Activated naive CD8-positive, alpha-beta T cell treated with anti-CD3 and anti-CD28 coated beads for 36 hours (primary cell): ENCODE measurements around the gene EYS. TPM values are rescaled to one million over a fixed set of nuclear protein-coding genes. Genes with fewer than 3 reads are reported as not detected.

Experiments used
- DNase-seq: peaks from one replicate; pipeline ENCODE4 v3.0.0; 2021
- H3K27ac Mint-ChIP-seq: one replicate; pipeline ENCODE4 v1.8.0; 2022; ENCODE audit warnings: mild to moderate bottlenecking, moderate library complexity, mixed read lengths
- H3K27me3 Mint-ChIP-seq: one replicate; pipeline ENCODE4 v1.8.0; 2022; ENCODE audit warnings: mild to moderate bottlenecking, mixed read lengths
- H3K36me3 Mint-ChIP-seq: one replicate; pipeline ENCODE4 v1.8.0; 2021; ENCODE audit warnings: mild to moderate bottlenecking, mixed read lengths
- H3K4me1 Mint-ChIP-seq: one replicate; pipeline ENCODE4 v1.8.0; 2021; ENCODE audit warnings: mixed read lengths
- H3K4me3 Mint-ChIP-seq: one replicate; pipeline ENCODE4 v1.8.0; 2022; ENCODE audit warnings: mild to moderate bottlenecking, moderate library complexity, mixed read lengths
- H3K9me3 Mint-ChIP-seq: one replicate; pipeline ENCODE4 v1.8.0; 2022; ENCODE audit warnings: mixed read lengths
- total RNA-seq, 2 experiments: library from RNA; stranded (reverse); gene quantifications; one replicate each; pipeline ENCODE4 v1.2.3, GENCODE V29; 2021

Gene EYS
- total RNA-seq, 2 experiments from 2014 or later = not detected

DNA sequence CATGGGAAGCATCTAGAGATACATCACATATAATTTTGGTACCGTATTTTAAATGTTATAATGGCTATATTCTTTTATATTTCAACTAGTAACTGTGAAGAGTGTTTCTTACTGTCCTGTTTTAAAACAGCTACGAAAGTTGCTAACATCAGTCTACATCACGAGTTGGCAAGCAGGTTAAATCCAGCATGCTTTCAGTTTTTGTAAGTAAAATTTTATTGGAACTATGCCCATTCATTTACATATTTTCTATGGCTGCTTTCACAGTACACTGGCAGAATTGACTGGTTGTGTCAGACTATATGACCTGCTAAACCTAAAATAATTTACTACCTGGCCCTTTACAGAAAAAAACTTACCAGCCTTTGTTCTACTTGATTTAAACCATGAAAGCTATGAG lies 1593.3 kb downstream of the EYS start:
- peaks cover 8% of the 10 kb centered on the region for H3K9me3 Mint-ChIP-seq
- H3K27ac Mint-ChIP-seq = no peak overlapping the region
- H3K36me3 Mint-ChIP-seq = no peaks in the 10 kb centered on the region
- H3K27me3 Mint-ChIP-seq = no peaks in the 10 kb centered on the region
- no peak overlapping the region for H3K4me3 Mint-ChIP-seq
- H3K4me1 Mint-ChIP-seq = no peaks in the 10 kb centered on the region
- no peak for DNase-seq

DNA sequence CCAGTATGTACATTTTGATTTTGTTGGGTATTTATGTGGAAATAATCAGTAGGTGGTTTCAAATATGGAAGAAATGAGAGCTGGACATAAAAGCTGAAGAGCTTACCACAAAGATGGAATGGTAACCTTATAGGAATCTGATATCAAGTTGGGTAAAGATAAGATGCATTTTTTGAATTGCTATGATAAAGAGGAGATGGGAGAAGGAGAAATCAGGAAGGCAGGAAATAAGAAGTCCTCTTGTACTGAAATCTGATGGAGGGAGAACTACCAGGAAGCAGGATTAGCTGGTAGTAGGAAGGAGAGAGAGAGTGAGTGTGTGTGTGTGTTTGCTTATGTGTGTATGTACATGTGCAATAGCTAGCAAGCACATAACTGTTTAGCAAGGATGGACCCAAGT lies 1603.0 kb downstream of the EYS start:
- H3K36me3 Mint-ChIP-seq = no peaks in the 10 kb centered on the region
- H3K27ac Mint-ChIP-seq = no peak overlapping the region
- H3K4me3 Mint-ChIP-seq = no peak overlapping the region
- H3K27me3 Mint-ChIP-seq = no peaks in the 10 kb centered on the region
- H3K9me3 Mint-ChIP-seq = peaks cover 4% of the 10 kb centered on the region
- no peak for DNase-seq
- H3K4me1 Mint-ChIP-seq = no peaks in the 10 kb centered on the region

DNA sequence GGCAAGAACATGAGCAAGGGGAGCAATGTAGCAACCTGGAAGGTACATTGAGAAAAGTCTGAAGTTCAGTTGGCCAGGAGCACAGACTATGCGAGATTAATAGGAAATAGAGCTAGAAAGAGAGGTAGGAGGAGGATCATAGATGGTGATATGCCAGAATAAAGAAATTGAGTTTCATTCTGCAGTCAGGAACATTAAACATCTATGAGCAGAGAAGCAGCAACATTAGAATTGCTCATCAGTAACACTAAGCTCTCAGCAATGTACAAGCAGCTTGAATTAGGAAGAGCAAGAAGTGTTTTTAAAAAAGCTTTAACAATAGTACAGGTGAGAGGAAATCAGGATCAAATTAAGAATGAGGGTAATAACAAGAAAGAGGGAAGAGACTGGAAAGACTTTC lies 1603.5 kb downstream of the EYS start:
- Mint-ChIP-seq H3K36me3 (no peaks in the 10 kb centered on the region), H3K9me3 (peaks cover 4% of the 10 kb centered on the region), H3K4me3 (no peak overlapping the region), H3K27ac (no peak overlapping the region), H3K27me3 (no peaks in the 10 kb centered on the region), H3K4me1 (no peaks in the 10 kb centered on the region)
- no peak for DNase-seq

DNA sequence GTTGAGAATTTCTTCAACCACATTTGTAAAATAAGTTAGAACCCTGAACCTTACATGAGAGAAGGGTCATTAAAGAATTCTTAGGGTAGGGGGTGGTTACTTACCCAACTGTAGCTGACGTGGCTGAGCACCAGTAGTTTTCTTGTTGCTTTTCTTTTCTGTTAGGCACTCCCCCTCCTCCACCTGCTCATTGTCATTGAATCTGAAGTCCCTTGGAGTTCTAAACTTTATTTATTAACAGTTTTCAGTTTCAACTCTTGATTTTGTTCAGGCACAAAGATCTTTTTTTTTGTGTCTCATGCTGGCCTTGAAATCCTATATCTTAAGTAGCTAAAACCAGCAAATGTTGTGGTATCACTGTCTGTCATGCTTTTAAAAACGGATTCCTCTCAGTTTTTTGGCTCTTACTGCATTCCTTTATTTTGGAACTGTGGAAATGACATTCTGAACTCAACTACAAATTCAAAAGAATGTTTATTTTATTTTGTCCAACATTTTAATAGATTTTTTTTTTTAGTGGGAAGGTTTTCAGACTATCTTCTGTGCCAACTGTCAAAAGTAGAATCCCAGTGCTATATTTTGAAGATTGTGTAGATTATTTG lies 1606.2 kb downstream of the EYS start:
- Mint-ChIP-seq H3K4me1 (no peaks in the 10 kb centered on the region), H3K9me3 (peaks cover 8% of the 10 kb centered on the region), H3K4me3 (no peak overlapping the region), H3K27ac (no peak overlapping the region), H3K27me3 (no peaks in the 10 kb centered on the region), H3K36me3 (no peaks in the 10 kb centered on the region)
- DNase-seq = no peak

DNA sequence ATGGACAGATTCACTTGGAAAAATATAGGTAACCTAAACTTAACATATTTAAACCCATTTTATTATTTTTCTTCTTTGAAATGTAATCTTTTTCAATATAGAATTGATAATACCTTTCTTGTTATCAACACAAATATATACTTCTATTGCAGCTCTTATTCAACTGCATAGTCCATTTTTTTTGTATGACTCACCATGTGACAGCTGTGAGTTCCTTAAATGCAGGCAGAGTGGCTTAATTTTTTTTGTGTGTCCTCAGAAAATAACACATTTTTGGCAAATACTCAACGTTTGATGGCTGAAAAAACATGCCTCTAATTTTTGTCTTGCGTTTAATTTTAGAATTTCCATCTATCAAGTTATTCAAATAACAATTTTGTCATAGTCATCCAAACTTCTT lies 1616.7 kb downstream of the EYS start:
- H3K27ac Mint-ChIP-seq = no peak overlapping the region
- no peak overlapping the region for H3K4me3 Mint-ChIP-seq

DNA sequence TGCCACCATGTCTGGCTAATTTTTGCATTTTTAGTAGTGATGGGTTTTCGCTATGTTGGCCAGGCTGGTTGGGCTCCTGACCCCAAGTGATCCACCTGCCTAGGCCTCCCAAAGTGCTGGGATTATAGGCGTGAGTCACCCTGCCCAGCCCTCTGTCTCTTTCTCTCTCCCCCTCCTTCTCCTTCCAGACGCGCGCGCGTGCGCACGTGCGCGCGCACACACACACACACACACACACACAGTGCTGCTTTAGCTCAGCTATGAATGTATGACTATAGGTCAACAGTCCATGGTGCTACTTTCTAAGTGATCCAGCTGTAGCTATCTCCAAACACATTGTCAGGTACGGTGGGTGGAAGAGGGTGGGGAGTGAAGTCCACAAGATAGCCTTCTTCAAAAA lies 1621.9 kb downstream of the EYS start:
- DNase-seq = no peak
- Mint-ChIP-seq H3K27ac (no peak overlapping the region), H3K27me3 (no peaks in the 10 kb centered on the region), H3K4me1 (no peaks in the 10 kb centered on the region), H3K9me3 (peaks cover 7% of the 10 kb centered on the region), H3K36me3 (no peaks in the 10 kb centered on the region), H3K4me3 (no peak overlapping the region)

More for the DNA sequence above, 1616.7 kb downstream of the EYS start:
- Mint-ChIP-seq H3K36me3 (no peaks in the 10 kb centered on the region), H3K27me3 (no peaks in the 10 kb centered on the region), H3K4me1 (no peaks in the 10 kb centered on the region), H3K9me3 (peaks cover 14% of the 10 kb centered on the region)
- DNase-seq = no peak

DNA sequence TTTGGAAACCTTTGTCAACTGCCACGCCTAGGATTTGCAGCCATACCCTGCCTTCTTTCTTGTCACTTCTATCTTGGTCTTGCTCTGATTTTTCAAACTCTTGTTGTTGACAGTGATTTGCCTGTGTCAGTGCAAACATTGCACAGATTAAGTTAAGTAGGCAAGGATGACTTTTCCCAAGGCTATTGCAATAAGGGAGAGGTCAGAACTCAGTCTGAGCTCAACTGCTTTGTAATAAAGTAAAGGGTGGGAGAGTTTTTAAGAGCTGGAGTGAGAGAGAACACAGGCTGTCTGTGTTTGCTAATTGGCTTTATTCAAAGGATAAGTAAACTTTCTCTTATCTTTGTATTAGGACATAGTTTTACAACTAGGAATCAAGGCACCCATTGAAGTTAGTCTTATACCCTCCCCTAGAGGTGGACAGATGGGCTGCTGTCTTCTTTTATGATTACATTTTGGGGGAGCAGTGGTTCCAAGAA lies 1622.8 kb downstream of the EYS start:
- no peak overlapping the region for H3K4me3 Mint-ChIP-seq
- no peak overlapping the region for H3K27ac Mint-ChIP-seq
- H3K4me1 Mint-ChIP-seq = no peaks in the 10 kb centered on the region
- peaks cover 5% of the 10 kb centered on the region for H3K9me3 Mint-ChIP-seq
- no peak for DNase-seq
- H3K27me3 Mint-ChIP-seq = no peaks in the 10 kb centered on the region
- no peaks in the 10 kb centered on the region for H3K36me3 Mint-ChIP-seq

DNA sequence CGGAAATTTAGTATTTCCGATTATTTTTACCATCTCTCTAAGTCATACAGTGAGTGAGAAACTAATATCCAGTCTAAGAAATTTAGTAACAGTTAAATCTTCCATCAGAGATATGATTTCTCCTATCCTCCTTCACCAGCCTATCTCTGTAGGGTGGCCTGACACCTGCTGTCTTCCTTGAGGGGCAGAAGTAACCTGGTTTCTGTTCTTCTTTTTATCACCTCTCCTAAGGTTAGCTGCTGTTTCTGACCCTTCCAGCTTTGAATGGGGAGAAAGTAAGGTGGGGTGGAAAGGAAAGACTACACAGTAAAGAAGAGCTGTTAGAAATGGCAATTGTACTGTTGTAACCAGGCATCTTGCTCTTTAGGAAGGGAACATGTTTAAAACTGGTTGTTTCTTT lies 1623.8 kb downstream of the EYS start:
- no peak overlapping the region for H3K27ac Mint-ChIP-seq
- H3K9me3 Mint-ChIP-seq = peaks cover 7% of the 10 kb centered on the region
- no peaks in the 10 kb centered on the region for H3K27me3 Mint-ChIP-seq
- no peak for DNase-seq
- no peak overlapping the region for H3K4me3 Mint-ChIP-seq
- no peaks in the 10 kb centered on the region for H3K36me3 Mint-ChIP-seq
- no peaks in the 10 kb centered on the region for H3K4me1 Mint-ChIP-seq

DNA sequence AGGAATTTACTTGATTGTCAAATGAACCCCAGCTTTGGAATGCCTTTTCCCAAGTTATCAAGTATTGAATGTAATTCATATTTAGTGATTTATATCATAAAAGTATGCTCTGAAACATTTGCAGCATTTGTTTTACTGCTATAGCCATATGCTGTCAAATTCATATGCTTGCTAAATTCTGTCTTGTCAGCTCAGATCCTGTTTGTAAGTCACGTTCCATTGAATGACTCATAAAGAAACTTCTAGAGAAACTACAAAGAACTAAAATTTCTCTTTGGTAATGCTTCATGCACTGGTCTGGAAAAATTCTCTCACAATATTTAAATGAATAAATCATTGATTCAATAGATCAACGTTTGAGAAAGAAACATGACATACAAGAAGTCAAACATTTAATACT lies 1625.6 kb downstream of the EYS start:
- no peak for DNase-seq
- Mint-ChIP-seq H3K4me3 (no peak overlapping the region), H3K27me3 (no peaks in the 10 kb centered on the region), H3K36me3 (no peaks in the 10 kb centered on the region), H3K9me3 (peaks cover 7% of the 10 kb centered on the region), H3K4me1 (no peaks in the 10 kb centered on the region), H3K27ac (no peak overlapping the region)

DNA sequence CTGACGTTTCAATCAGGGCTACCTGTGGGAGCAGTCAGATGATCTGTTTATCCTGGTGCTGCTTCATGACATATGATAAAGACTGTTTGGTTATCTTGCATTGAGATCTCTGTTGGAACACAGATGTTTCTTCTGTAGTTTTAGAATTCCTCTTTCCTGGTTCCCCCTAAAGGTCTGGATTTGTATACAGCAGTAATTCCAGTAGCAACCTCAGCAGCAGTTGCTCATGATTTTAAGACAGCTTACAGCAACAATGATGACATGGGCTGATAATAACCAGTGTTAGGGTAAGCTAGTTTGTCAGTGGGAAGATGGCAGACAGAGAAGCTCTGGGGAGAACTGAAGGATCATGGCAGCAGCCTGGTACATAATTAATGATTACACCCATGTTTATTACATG lies 1632.0 kb downstream of the EYS start:
- H3K27me3 Mint-ChIP-seq = no peaks in the 10 kb centered on the region
- H3K27ac Mint-ChIP-seq = no peak overlapping the region
- H3K4me1 Mint-ChIP-seq = no peaks in the 10 kb centered on the region
- no peaks in the 10 kb centered on the region for H3K36me3 Mint-ChIP-seq
- H3K4me3 Mint-ChIP-seq = no peak overlapping the region
- peaks cover 4% of the 10 kb centered on the region for H3K9me3 Mint-ChIP-seq
- DNase-seq = no peak

DNA sequence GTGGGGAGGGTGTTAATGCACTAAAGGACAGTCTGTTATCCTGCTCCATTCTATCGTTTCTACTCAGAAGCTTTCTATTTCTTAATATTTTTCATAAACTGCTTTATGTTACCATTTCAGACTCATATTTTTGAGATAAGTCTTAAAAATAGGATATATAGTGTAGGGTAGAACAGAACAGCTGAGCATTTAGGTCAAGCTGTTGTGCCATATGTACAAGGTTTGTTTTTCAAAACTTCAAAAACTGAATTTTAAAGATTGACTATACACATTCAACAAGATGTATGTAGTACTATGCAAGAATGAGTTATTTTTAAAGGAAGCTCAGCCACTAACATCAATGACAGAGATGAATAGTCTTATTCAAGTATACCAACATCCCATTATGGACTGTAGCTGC lies 1634.3 kb downstream of the EYS start:
- no peaks in the 10 kb centered on the region for H3K36me3 Mint-ChIP-seq
- no peak for DNase-seq
- no peaks in the 10 kb centered on the region for H3K4me1 Mint-ChIP-seq
- peaks cover 2% of the 10 kb centered on the region for H3K9me3 Mint-ChIP-seq
- H3K27me3 Mint-ChIP-seq = no peaks in the 10 kb centered on the region
- H3K27ac Mint-ChIP-seq = no peak overlapping the region
- H3K4me3 Mint-ChIP-seq = no peak overlapping the region

DNA sequence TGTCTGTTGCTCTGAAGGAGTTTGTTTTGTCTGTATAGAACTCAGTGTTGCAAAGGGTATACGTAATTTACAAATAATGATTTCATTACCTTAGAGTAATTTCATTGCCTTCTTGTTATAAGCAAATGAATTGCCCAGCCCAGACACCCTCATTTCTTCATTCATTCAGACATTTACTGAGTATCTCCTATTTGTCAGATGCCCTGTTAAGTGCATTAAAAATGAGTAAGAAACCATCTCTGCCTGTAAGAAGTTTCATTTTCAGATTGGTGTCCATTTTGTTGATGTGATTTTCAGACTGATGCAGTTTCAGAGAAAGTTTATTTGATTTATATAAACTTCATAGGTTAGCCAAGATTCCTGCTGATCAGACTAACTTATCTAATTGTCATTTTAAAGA lies 1642.1 kb downstream of the EYS start:
- H3K9me3 Mint-ChIP-seq = peaks cover 6% of the 10 kb centered on the region
- no peaks in the 10 kb centered on the region for H3K27me3 Mint-ChIP-seq
- no peak overlapping the region for H3K4me3 Mint-ChIP-seq
- no peak overlapping the region for H3K27ac Mint-ChIP-seq
- DNase-seq = no peak
- H3K36me3 Mint-ChIP-seq = no peaks in the 10 kb centered on the region
- H3K4me1 Mint-ChIP-seq = no peaks in the 10 kb centered on the region

DNA sequence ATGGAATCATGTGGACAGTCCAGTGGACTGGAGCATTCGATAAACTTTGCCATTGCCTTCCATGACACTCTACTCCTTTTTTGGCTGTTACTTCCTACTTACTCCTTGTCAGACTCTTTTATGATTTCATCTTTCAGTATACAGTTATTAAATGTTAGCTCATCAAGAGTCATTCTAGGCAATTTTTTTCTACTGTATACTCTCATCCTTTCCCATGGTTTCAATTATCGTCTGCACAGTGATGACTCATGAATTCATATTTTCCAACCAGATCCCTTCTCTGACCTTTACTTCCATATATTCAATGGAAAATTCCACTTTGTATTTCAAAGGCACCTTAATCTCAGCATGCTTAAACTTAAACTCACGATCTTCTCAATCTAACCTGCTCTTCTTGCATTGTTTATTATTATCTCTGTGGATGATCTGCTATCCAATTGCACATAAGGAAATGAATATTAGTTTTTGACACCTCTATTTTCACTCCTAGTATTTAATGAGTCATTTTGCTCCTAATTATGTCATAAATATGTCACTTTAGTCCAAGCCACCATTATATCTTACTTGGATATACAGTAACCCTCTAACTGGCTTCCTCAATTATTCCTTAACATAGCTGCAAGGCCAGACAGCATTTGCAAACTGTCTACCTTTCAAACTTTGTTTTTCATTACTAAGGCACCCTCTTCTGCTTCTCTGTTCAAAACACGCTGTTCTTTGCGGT lies 1643.9 kb downstream of the EYS start:
- H3K4me1 Mint-ChIP-seq = no peaks in the 10 kb centered on the region
- H3K9me3 Mint-ChIP-seq = peaks cover 4% of the 10 kb centered on the region
- no peaks in the 10 kb centered on the region for H3K36me3 Mint-ChIP-seq
- no peak overlapping the region for H3K4me3 Mint-ChIP-seq
- H3K27me3 Mint-ChIP-seq = no peaks in the 10 kb centered on the region
- DNase-seq = no peak
- no peak overlapping the region for H3K27ac Mint-ChIP-seq

DNA sequence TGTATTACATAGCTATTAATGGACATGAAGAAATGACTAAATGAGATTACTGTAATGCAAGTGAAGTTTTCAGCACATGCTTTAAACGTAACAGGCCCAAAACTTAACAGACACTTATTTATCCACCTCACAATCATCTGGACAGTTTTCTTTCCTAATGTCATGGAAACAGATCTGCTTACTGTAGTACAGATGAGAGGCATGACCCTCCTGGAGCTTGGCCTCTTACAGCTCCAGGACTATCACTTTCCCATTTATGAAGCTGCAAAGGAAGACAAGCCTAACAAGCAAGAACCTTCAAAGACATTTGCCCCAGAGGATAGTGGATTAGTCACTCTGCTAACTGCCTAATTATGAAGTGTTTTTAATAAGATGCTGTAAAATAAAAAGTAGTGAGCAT lies 1652.2 kb downstream of the EYS start:
- H3K27me3 Mint-ChIP-seq = no peaks in the 10 kb centered on the region

DNA sequence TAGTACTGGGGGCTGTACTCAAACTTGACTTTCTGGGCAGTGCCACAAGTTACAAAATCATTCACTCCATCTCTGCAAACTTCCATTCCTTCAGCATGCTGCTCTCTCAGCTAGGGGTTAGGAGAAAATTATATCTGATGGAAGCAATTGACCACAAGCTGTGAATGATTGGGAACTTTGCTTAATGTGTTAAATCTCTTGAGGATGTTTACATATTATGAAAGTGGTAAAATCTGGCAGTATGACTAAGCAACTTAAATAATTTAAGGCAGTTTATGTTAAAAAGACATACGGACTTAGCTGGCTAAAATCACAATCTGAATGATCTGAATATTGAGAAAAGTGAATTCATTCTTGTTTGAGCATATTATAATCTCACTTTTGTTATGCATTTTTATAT lies 1656.4 kb downstream of the EYS start:
- Mint-ChIP-seq H3K9me3 (no peaks in the 10 kb centered on the region), H3K36me3 (no peaks in the 10 kb centered on the region), H3K4me1 (no peaks in the 10 kb centered on the region), H3K27ac (no peak overlapping the region), H3K4me3 (no peak overlapping the region), H3K27me3 (no peaks in the 10 kb centered on the region)
- DNase-seq = no peak

More for the DNA sequence above, 1652.2 kb downstream of the EYS start:
- no peak overlapping the region for H3K4me3 Mint-ChIP-seq
- no peak for DNase-seq
- H3K36me3 Mint-ChIP-seq = no peaks in the 10 kb centered on the region
- H3K4me1 Mint-ChIP-seq = no peaks in the 10 kb centered on the region
- no peaks in the 10 kb centered on the region for H3K9me3 Mint-ChIP-seq
- H3K27ac Mint-ChIP-seq = no peak overlapping the region

DNA sequence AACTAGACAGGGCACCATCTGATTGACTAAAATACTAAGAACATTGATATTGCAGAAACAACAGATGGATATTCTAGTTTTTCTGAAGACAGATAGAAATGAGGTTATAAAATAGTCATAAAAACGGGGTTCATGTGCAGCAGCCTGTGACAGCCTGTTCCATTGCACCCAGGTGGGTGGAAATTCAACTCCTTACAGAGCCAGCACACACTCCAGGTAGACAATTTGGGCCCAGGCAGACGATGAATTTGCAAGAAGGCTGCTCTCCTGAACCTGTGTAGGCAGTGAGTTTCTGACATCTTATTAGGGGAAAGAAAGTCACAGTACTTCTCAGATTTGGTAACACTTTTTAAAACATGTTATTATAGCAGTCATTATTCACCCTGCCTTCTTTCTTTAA lies 1657.3 kb downstream of the EYS start:
- Mint-ChIP-seq H3K9me3 (no peaks in the 10 kb centered on the region), H3K27me3 (no peaks in the 10 kb centered on the region), H3K27ac (no peak overlapping the region), H3K4me1 (no peaks in the 10 kb centered on the region), H3K36me3 (no peaks in the 10 kb centered on the region), H3K4me3 (no peak overlapping the region)
- no peak for DNase-seq
